Transverse colon (tissue), 4 donors: ENCODE measurements around the gene P3H3.
A peak's percentile ranks its signal among the peaks of the same experiment; 100 is the strongest.

Source experiments
- EP300 ChIP-seq: sonication (generic); formaldehyde crosslinking; IDR thresholded peaks from one replicate; pipeline ENCODE4 v1.6.1; 2017; ENCODE audit warnings: antibody characterized with exemption, low read depth
- POLR2A ChIP-seq: fragments of 450-650 bp; IDR thresholded peaks from one replicate; pipeline ENCODE4 v1.6.1; 2016; ENCODE audit warnings: antibody characterized with exemption, mild to moderate bottlenecking, moderate library complexity
- POLR2AphosphoS5 ChIP-seq, 3 donors: sonication (generic); formaldehyde crosslinking; IDR thresholded peaks; one replicate each; pipeline ENCODE4 v1.6.1; 2016; ENCODE audit warnings: antibody characterized with exemption in 3 of 3
- TF ChIP-seq, protein P1 (sequence below), 5 experiments: fragments of 200-600 bp in 3 of 5; fragments of 450-650 bp in 2 of 5; sonication (generic) in 3 of 5; IDR thresholded peaks; 1 replicate in 2 of 5; 2 replicates in 3 of 5; pipeline ENCODE4 v1.5.1; 2016 to 2017; ENCODE audit warnings: antibody characterized with exemption in 5 of 5, inconsistent platforms in 3 of 5, mild to moderate bottlenecking in 2 of 5, moderate library complexity in 1 of 5

- no peak for TF ChIP-seq POLR2A
- TF ChIP-seq, protein P1, sequence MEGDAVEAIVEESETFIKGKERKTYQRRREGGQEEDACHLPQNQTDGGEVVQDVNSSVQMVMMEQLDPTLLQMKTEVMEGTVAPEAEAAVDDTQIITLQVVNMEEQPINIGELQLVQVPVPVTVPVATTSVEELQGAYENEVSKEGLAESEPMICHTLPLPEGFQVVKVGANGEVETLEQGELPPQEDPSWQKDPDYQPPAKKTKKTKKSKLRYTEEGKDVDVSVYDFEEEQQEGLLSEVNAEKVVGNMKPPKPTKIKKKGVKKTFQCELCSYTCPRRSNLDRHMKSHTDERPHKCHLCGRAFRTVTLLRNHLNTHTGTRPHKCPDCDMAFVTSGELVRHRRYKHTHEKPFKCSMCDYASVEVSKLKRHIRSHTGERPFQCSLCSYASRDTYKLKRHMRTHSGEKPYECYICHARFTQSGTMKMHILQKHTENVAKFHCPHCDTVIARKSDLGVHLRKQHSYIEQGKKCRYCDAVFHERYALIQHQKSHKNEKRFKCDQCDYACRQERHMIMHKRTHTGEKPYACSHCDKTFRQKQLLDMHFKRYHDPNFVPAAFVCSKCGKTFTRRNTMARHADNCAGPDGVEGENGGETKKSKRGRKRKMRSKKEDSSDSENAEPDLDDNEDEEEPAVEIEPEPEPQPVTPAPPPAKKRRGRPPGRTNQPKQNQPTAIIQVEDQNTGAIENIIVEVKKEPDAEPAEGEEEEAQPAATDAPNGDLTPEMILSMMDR (IDR thresholded peaks at IDR 0.05), result peak; percentile 90 to 95 (median 92)
- no peak for TF ChIP-seq POLR2AphosphoS5 (IDR thresholded peaks at IDR 0.05)
- no peak for TF ChIP-seq EP300
Measured at GRCh38 chr12:6825398-6826124, 2.6 kb upstream of the P3H3 start.
